VCaP (cell line): ENCODE data around the gene SMAD2.

Experiments used
- H3K27ac ChIP-seq: fragments of 450-650 bp; 2 replicates; pipeline ENCODE4 v1.5.1; 2017
- TF ChIP-seq, protein P1 (sequence below): fragments of 450-650 bp; conservative IDR thresholded peaks from 2 replicates; pipeline ENCODE4 v1.5.1; 2017; ENCODE audit warnings: mild to moderate bottlenecking, moderate library complexity

The SMAD2 gene

GRCh38 chr18:47946889-47947288, 16.4 kb upstream of the SMAD2 start:
- H3K27ac ChIP-seq: no peak overlapping the region
- TF ChIP-seq, protein P1, sequence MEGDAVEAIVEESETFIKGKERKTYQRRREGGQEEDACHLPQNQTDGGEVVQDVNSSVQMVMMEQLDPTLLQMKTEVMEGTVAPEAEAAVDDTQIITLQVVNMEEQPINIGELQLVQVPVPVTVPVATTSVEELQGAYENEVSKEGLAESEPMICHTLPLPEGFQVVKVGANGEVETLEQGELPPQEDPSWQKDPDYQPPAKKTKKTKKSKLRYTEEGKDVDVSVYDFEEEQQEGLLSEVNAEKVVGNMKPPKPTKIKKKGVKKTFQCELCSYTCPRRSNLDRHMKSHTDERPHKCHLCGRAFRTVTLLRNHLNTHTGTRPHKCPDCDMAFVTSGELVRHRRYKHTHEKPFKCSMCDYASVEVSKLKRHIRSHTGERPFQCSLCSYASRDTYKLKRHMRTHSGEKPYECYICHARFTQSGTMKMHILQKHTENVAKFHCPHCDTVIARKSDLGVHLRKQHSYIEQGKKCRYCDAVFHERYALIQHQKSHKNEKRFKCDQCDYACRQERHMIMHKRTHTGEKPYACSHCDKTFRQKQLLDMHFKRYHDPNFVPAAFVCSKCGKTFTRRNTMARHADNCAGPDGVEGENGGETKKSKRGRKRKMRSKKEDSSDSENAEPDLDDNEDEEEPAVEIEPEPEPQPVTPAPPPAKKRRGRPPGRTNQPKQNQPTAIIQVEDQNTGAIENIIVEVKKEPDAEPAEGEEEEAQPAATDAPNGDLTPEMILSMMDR: no peak

- TF ChIP-seq, protein P1: no peak
These were observed 14.8 kb upstream of the SMAD2 start for GRCh38 chr18:47944972-47945852.

DNA sequence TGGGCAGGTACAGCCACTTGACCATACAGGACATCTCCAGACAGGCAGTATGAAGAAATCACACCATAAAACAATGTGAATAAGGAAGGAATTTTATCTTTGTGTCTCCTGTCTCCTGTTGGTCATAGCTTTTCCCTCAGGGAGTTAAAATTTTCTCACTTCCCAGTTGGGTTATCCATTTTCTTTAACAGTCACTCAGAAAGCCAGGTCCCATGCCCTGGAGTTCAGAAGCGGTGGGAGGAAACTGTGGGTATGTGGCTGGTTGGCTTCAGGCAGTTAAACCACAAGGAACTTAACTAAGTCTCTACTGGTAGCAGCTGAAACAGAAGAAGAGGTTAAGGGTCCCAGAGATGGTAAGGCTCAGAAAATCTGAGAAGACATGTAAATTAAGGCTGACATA, 6.5 kb upstream of the SMAD2 start:
- TF ChIP-seq, protein P1: no peak
- H3K27ac ChIP-seq: no peak overlapping the region

More at GRCh38 chr18:47944972-47945852, 14.8 kb upstream of the SMAD2 start:
- no peak overlapping the region for H3K27ac ChIP-seq

- H3K27ac ChIP-seq: no peak overlapping the region
- TF ChIP-seq, protein P1: no peak
These were observed 5.0 kb upstream of the SMAD2 start for GRCh38 chr18:47935321-47936055.

DNA sequence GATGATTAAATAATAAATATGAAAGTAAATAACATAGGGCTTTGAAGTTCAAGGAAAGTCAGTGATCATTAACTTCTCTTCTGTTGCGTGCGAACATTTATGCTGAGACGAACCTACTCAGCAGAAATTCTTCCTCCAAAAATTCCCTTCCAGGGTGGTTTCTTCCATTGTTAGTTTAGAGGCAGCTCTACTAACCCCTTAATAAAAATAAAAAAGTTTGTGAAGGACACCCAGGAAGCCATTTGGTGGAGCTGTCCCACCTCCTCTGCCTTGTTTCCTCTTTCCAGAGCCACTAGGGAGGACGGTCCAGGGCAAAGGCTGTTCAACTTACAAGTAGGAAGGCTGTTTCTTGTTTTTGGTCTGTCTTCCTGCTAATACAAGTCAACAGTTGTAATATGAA, 2.1 kb upstream of the SMAD2 start:
- peak overlapping the region; percentile 97 for H3K27ac ChIP-seq

GRCh38 chr18:47932190-47932589, 1.7 kb upstream of the SMAD2 start:
- TF ChIP-seq, protein P1: no peak
- H3K27ac ChIP-seq: peak overlapping the region; percentile 97

More for the DNA sequence above, 2.1 kb upstream of the SMAD2 start:
- TF ChIP-seq, protein P1: no peak

- peak overlapping the region; percentile 97 for H3K27ac ChIP-seq
- TF ChIP-seq, protein P1: no peak
These were observed 1.3 kb upstream of the SMAD2 start for GRCh38 chr18:47931718-47932103.
